BLaER1 treated with 17β-estradiol and CSF1 and Interleukin-3, amounts not matched to agents 10 nM and 100 nM (cell line): ENCODE data around the gene GYG2.
A peak's percentile ranks its signal among the peaks of the same experiment; 100 is the strongest.

Experiments
- H3K27ac ChIP-seq, 11 experiments: shearing (Covaris generic); formaldehyde crosslinking; 2 replicates each; pipeline ENCODE4 v1.8.1; 2022
- H3K27me3 ChIP-seq, 11 experiments: shearing (Covaris generic); formaldehyde crosslinking; 2 replicates each; pipeline ENCODE4 v1.8.1; 2022
- H3K36me3 ChIP-seq, 11 experiments: shearing (Covaris generic); formaldehyde crosslinking; 2 replicates each; pipeline ENCODE4 v1.8.1; 2022
- H3K4me1 ChIP-seq, 10 experiments: shearing (Covaris generic); formaldehyde crosslinking; 2 replicates each; pipeline ENCODE4 v1.8.1; 2022
- H3K4me2 ChIP-seq, 11 experiments: shearing (Covaris generic); formaldehyde crosslinking; 2 replicates each; pipeline ENCODE4 v1.8.1; 2022
- H3K4me3 ChIP-seq, 10 experiments: shearing (Covaris generic); formaldehyde crosslinking; 2 replicates each; pipeline ENCODE4 v1.8.1; 2022
- H3K9ac ChIP-seq, 11 experiments: shearing (Covaris generic); formaldehyde crosslinking; 2 replicates each; pipeline ENCODE4 v1.8.1; 2022
- H3K9me3 ChIP-seq, 11 experiments: shearing (Covaris generic); formaldehyde crosslinking; replicated peaks in 1 of 11; 2 replicates each; pipeline ENCODE4 v1.8.1; 2022
- H4K20me1 ChIP-seq, 11 experiments: shearing (Covaris generic); formaldehyde crosslinking; 2 replicates each; pipeline ENCODE4 v1.8.1; 2022
- Cebpa-rat ChIP-seq, 11 experiments: shearing (Covaris generic); IDR thresholded peaks; 2 replicates each; pipeline ENCODE4 v1.8.1; 2022

GYG2 gene

GRCh38 chrX:2926664-2927275 lies 98.0 kb downstream of the GYG2 start:
- H3K27me3 ChIP-seq = no peaks in the 10 kb centered on the region
- no peak overlapping the region for H3K4me3 ChIP-seq
- H3K4me1 ChIP-seq = peaks cover 23 to 51% (median 34%) of the 10 kb centered on the region in 10 experiments
- H4K20me1 ChIP-seq = no peaks in the 10 kb centered on the region
- H3K9me3 ChIP-seq = peaks cover 13 to 20% (median 17%) of the 10 kb centered on the region in 11 experiments
- H3K4me2 ChIP-seq = peak overlapping the region in 3 of 11 experiments; percentile 1 to 79 (median 71); a peak in 1 of 22 replicates
- H3K9ac ChIP-seq = no peak overlapping the region
- peaks cover 16 to 43% (median 27%) of the 10 kb centered on the region in 11 experiments; a peak in 21 of 22 replicates for H3K36me3 ChIP-seq
- no peak overlapping the region for H3K27ac ChIP-seq
- TF ChIP-seq Cebpa-rat (IDR thresholded peaks at IDR 0.05) = no peak

GRCh38 chrX:2928191-2928582 lies 99.5 kb downstream of the GYG2 start:
- Histone ChIP-seq H3K4me3 (peak overlapping the region; percentile 72 to 84 (median 78)), H3K27ac (peak overlapping the region; percentile 42 to 100 (median 100); a peak in 20 of 22 replicates), H4K20me1 (no peaks in the 10 kb centered on the region), H3K4me1 (peaks cover 12 to 51% (median 42%) of the 10 kb centered on the region in 10 experiments), H3K9me3 (peaks cover 13 to 28% (median 21%) of the 10 kb centered on the region in 11 experiments), H3K36me3 (peaks cover 12 to 28% (median 17%) of the 10 kb centered on the region in 11 experiments; a peak in 19 of 22 replicates), H3K27me3 (no peaks in the 10 kb centered on the region), H3K9ac (peak overlapping the region; percentile 73 to 100 (median 100); a peak in 21 of 22 replicates), H3K4me2 (peak overlapping the region; percentile 62 to 88 (median 78))
- no peak for TF ChIP-seq Cebpa-rat (IDR thresholded peaks at IDR 0.05)

- H3K9ac ChIP-seq = peak within 1 kb of the TSS; percentile 98 to 100 (median 100)
- H3K4me2 ChIP-seq = peak within 1 kb of the TSS; percentile 65 to 88 (median 82)
Measured at GRCh38 chrX:2928583-2929434, 100.1 kb downstream of the GYG2 start, which contains the start of gene ARSD. ARSD (minus strand) TSS chrX:2929339; CDS start chrX:2929275, 64 bp downstream.

GRCh38 chrX:2931155-2931554 lies 102.4 kb downstream of the GYG2 start:
- no peak overlapping the region for H3K4me2 ChIP-seq
- peaks cover 13 to 28% (median 21%) of the 10 kb centered on the region in 11 experiments for H3K9me3 ChIP-seq
- no peaks in the 10 kb centered on the region for H3K27me3 ChIP-seq
- H3K4me1 ChIP-seq = peaks cover 23 to 63% (median 41%) of the 10 kb centered on the region in 10 experiments
- peak overlapping the region in 1 of 10 experiments; percentile 19; a peak in 1 of 20 replicates for H3K4me3 ChIP-seq
- H4K20me1 ChIP-seq = no peaks in the 10 kb centered on the region
- no peak overlapping the region for H3K27ac ChIP-seq
- TF ChIP-seq Cebpa-rat (IDR thresholded peaks at IDR 0.05) = no peak
- H3K9ac ChIP-seq = no peak overlapping the region
- H3K36me3 ChIP-seq = peaks cover 0 to 13% (median 5%) of the 10 kb centered on the region in 11 experiments; a peak in 7 of 22 replicates

More at GRCh38 chrX:2928583-2929434, 100.1 kb downstream of the GYG2 start, which contains the start of gene ARSD:
- no peak for TF ChIP-seq Cebpa-rat (IDR thresholded peaks at IDR 0.05)
- Histone ChIP-seq H3K27ac (peak within 1 kb of the TSS; percentile 99 to 100 (median 100)), H4K20me1 (no peaks in the 10 kb centered on the region), H3K36me3 (peaks cover 12 to 25% (median 16%) of the 10 kb centered on the region in 11 experiments; a peak in 18 of 22 replicates), H3K27me3 (no peaks in the 10 kb centered on the region), H3K9me3 (peaks cover 13 to 28% (median 21%) of the 10 kb centered on the region in 11 experiments), H3K4me1 (peaks cover 18 to 57% (median 48%) of the 10 kb centered on the region in 10 experiments), H3K4me3 (peak within 1 kb of the TSS; percentile 72 to 84 (median 78))

- Histone ChIP-seq H3K4me3 (no peak overlapping the region), H3K4me1 (peaks cover 23 to 60% (median 37%) of the 10 kb centered on the region in 10 experiments), H3K27ac (no peak overlapping the region), H3K9me3 (peaks cover 13 to 28% (median 21%) of the 10 kb centered on the region in 11 experiments), H3K4me2 (no peak overlapping the region; a peak in 1 of 22 replicates), H4K20me1 (no peaks in the 10 kb centered on the region), H3K27me3 (no peaks in the 10 kb centered on the region), H3K36me3 (peaks cover 0 to 13% (median 5%) of the 10 kb centered on the region in 11 experiments; a peak in 8 of 22 replicates), H3K9ac (no peak overlapping the region)
- TF ChIP-seq Cebpa-rat (IDR thresholded peaks at IDR 0.05) = no peak
Measured at GRCh38 chrX:2931612-2932011, 102.9 kb downstream of the GYG2 start.
